ENCODE data around the gene DCTN5.
"Not testable (repeated sequence)": the region's sequence is repeated elsewhere in the genome, so short reads cannot be mapped to it uniquely, and the experiment has no call there.

DNA sequence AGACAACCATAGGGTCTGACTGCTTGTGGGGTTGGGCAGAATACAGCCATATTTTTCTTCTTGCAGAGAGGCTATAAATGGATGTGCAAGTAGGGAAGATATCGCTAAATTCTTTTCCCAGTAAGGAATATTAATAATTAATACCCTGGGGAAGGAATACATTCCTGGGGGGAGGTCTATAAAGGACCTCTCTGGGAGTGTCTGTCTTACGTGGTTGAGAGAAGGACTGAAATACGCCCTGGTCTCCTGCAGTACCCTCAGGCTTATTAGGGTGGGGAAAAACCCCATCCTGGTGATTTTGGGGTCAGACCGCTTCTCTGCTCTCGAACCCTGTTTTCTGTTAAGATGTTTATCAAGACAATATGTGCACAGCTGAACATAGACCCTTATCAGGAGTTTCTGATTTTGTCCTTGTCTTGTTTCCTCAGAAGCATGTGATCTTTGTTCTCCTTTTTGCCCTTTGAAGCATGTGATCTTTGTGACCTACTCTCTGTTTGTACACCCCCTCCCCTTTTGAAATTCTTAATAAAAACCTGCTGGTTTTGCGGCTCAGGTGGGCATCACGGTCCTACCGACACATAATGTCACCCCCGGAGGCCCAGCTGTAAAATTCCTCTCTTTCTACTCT, 81.5 kb downstream of the DCTN5 start:
- TF ChIP-seq, protein P1, sequence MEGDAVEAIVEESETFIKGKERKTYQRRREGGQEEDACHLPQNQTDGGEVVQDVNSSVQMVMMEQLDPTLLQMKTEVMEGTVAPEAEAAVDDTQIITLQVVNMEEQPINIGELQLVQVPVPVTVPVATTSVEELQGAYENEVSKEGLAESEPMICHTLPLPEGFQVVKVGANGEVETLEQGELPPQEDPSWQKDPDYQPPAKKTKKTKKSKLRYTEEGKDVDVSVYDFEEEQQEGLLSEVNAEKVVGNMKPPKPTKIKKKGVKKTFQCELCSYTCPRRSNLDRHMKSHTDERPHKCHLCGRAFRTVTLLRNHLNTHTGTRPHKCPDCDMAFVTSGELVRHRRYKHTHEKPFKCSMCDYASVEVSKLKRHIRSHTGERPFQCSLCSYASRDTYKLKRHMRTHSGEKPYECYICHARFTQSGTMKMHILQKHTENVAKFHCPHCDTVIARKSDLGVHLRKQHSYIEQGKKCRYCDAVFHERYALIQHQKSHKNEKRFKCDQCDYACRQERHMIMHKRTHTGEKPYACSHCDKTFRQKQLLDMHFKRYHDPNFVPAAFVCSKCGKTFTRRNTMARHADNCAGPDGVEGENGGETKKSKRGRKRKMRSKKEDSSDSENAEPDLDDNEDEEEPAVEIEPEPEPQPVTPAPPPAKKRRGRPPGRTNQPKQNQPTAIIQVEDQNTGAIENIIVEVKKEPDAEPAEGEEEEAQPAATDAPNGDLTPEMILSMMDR (IDR thresholded peaks at IDR 0.05 in 8 of 11, conservative IDR thresholded peaks at IDR 0.05 in 3 of 11), result not testable (repeated sequence)
- TF ChIP-seq POLR2AphosphoS5, POLR2A (IDR thresholded peaks at IDR 0.05): not testable (repeated sequence)
